Activated CD4-positive, alpha-beta T cell treated with anti-CD3 and anti-CD28 coated beads for 24 hours (primary cell): Measurements from ENCODE around the gene ANO10.
"Not testable (repeated sequence)": the region's sequence is repeated elsewhere in the genome, so short reads cannot be mapped to it uniquely, and the experiment has no call there.

Experiments used
- DNase-seq, 2 donors: peaks; one replicate each; pipeline ENCODE4 v3.0.0-alpha.2; 2020; ENCODE audit warnings: low read depth in 2 of 2

The ANO10 gene

GRCh38 chr3:43521941-43522340 lies 99.9 kb downstream of the ANO10 start:
- no peak for DNase-seq

DNA sequence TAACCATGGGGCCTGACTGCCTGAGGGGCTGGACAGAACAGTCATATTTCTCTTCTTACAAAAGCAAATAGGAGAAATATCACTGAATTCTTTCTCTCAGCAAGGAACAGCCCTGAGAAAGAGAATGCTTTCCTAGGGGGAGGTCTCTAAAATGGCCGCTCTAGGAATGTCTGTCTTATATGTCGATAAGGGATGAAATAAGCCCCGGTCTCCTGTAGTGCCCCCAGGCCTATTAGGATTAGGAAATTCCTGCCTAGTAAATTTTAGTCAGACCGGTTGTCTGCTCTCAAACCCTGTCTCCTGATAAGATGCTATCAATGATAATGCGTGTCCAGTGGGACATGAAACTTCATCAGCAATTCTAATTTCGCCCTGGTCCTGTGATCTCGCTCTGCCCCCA lies 103.3 kb downstream of the ANO10 start:
- DNase-seq, result not testable (repeated sequence)

- no peak for DNase-seq
These were observed 105.7 kb downstream of the ANO10 start for GRCh38 chr3:43515970-43516635.

DNA sequence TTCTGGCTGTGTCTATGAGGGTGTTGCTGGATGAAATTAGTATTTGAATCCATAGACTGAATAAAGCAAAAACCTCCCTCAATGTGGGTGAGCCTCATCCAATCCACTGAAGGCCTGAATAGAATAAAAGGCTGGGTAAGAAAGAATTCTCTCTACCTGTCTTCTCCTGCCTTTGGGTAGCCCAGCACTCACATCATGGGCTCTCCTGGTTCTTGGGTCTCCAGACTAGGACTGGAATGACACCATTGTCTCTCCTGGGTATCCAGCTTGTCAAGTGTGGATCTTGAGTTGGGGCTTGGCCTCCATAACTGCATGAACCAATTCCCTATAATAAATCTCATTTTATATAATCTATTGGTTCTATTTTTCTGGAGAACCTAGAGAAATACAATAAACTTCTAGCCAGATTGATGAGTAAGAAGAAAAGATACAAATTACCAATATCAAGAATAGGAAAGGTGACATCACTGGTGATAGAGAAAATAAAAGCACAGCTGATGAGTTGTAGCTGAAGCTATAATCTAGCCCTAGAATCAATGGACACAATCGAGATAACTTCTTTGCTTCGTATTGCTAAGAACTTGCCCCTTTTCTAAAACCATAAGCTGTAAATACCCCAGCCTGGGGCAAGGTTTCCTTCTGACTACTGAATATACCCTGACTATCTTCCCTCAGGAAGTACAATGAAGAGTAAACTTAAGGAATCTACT lies 106.4 kb downstream of the ANO10 start:
- DNase-seq, result no peak

DNA sequence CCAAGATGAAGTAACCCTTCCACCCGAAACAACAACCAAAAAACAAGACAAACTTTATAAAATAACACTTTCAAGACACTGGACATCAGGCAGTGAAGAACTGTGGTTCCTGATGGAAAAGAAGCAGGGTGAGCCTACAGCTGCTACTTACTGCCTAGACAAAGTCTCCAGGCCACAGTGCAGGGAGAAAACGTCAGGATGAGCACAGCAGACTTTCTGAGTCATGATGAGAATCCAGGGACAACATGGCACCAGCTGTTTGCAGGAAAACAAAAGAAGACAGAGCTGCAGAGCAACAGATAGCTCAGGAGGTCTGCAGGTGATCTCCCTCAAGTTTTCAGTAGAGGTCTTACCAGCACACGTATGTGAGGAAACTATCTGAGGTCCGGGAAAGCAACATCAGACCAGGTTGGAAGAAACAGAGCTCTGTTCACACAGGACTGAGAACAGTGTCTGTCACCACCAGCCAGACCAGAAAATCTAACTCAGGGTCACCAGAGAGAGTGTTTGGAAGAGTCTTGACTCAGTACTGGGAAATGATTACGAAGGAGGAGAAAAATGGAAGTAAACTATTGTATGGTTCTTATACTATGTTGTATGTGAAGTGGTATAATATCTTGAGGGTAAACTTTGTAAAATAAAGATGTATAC lies 108.9 kb downstream of the ANO10 start:
- DNase-seq, result no peak

DNA sequence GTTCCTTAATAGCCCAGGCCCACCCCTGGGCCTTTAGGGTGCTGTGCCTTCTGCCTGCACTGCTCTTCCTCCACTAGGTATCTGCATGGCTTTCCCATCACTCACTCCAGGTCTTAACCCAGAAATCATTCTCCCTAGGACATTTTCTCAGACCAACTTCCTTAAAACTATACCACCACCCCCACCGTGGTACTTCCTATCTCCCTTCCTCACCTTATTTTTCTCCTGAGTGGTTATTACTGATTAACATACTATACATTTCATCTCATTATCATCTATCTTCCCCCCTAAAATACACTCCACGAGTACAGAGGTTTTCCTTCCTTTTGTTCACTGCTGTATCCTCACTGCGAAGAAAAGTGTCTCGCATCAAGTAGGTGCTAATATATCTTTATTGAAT lies 115.2 kb downstream of the ANO10 start:
- no peak for DNase-seq

DNA sequence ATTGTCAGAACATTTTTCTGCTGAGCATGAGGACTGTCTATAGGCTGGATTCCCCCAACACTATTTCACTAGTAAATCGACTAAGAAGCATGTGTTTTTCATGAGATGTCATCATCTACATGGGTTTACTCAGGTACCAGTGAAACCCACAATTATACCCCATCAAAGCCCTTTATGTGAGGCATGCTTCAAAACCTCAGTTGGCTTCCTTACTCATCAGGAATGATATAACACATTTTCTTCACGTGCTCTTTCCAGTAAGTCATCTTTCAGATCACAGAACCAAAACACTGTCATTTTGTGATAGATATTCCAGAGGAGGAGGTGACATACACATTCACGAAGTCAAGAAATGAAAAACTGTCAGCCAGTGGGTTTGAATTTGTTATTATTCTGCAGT lies 116.5 kb downstream of the ANO10 start:
- no peak for DNase-seq

GRCh38 chr3:43503067-43503728 lies 118.6 kb downstream of the ANO10 start:
- no peak for DNase-seq

DNA sequence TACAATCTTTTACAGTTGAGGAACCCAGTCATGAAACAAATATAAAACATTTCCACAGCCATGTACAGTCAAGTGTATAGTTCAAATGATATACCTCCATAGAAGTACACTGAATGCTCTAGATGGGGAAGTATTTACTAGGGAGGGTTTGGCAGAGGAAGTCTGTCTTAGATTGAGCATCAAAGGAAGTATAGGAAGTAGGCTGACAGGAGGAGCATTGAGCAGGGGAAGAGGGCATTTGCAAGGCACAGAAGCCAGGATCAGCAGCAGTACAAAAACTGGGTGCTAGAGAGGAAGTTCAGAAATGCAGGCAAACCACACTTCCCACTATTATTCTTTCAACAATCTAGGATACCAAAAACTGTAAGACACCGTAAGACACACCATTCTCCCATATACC lies 122.6 kb downstream of the ANO10 start:
- no peak for DNase-seq

GRCh38 chr3:43497905-43498365 lies 123.9 kb downstream of the ANO10 start:
- DNase-seq, result no peak

GRCh38 chr3:43497422-43497821 lies 124.4 kb downstream of the ANO10 start:
- DNase-seq, result no peak

- DNase-seq, result no peak
These were observed 125.0 kb downstream of the ANO10 start for GRCh38 chr3:43496740-43497375.

DNA sequence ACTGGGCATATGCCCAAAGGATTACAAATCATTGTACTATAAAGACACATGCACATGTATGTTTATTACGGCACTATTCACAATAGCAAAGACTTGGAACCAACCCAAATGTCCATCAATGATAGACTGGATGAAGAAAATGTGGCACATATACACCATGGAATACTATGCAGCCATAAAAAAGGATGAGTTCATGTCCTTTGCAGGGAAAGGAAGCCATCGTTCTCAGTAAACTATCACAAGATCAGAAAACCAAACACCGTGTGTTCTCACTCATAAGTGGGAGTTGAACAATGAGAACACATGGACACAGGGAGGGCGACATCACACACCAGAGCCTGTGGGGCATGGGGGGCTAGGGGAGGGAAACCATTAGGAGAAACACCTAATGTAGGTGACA lies 128.9 kb downstream of the ANO10 start:
- DNase-seq, result not testable (repeated sequence)

DNA sequence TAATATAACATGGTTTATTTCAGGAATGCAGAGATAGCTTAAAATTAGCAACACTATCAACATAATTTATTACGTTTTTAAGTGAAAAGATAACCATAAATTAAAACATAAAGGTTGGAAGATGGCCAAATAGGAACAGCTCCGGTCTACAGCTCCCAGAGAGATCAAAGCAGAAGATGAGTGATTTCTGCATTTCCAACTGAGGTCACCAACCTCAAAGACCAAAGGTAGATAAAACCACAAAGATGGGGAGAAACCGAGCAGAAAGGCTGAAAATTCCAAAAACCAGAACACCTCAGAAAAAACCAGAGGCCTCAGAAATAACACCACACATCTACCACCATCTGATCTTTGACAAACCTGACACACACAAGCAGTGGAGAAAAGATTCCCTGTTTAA lies 130.0 kb downstream of the ANO10 start:
- DNase-seq, result not testable (repeated sequence)

DNA sequence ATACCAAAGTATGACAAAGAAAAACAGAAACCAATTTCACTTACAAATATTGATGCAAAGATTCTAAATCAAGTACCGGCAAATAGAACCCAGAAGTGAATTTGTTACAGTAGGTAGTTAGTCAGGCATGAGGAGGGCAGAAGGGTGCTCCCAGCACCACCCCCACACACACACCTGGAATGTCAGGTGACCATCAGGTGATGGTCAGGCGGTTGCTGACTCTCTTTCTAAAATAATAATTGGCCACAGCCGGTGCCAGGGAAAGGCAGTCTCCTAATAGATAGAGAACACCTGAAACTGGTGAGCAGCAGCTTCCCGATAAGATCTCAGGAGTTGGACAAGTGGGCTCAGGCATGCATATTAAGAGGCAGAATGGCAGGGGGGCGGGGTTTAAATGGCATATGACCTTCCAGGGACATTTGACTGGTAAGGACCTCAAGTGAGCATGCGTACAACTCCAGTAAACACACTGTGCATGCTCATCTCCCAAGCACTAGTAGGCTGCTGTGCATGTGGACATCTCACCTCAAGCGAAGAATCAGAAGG lies 131.1 kb downstream of the ANO10 start:
- no peak for DNase-seq

DNA sequence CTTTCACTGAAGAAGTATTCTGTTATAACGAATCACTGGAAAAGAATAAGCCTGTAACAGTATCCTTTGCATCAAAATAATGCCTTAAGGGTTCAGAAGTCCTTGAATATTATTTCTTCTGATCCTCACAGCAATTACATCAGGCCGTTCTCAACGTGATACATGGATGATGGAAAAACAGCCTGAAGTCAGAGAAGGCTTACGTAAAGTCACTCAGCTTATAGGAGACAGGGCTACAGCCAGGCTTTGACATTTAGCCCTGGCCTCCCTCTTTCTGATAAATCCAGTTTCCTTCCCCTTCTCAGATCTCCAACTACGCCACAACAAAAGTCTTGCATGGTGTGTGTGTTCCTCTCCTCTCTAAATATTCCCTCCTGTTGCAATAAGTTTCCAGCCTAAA lies 131.9 kb downstream of the ANO10 start:
- no peak for DNase-seq

DNA sequence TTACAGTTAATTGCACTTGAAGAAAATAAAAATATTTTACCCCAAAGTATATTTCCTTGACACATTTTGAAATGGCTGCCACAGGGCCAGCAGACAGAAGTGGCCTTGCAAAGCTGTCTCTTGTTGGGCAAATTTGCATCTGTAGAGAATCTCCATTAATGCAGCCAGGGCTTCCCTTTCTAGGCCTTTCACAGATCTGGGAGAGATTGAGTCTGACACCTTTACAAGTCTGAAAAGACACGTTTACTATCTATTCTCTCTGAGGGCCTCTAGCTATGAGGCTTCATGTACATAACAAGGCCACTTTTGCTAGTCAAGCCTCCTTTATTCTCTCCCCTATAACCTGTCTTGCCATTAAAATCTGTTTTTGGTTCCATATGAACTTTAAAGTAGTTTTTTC lies 135.9 kb downstream of the ANO10 start:
- DNase-seq, result no peak

- DNase-seq, result no peak
These were observed 136.8 kb downstream of the ANO10 start for GRCh38 chr3:43484926-43485488.

DNA sequence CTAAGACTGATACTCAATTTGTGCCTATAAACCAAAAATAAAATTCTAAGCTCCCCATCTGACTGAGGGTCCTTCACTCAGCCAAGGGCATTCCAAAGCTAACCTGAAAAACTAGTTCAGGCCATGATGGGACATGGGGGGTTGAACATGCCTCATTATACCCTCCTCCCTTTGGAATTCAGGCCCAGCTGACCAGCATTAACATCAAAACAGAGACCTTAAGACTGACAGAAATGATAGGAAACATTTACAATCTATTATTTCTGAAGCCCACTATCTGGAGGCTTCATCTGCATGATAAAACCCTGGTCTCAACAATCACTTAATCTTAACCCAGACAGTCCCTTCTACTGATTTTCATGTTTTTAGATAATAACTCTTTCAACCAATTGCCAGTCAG lies 140.4 kb downstream of the ANO10 start:
- DNase-seq, result no peak

DNA sequence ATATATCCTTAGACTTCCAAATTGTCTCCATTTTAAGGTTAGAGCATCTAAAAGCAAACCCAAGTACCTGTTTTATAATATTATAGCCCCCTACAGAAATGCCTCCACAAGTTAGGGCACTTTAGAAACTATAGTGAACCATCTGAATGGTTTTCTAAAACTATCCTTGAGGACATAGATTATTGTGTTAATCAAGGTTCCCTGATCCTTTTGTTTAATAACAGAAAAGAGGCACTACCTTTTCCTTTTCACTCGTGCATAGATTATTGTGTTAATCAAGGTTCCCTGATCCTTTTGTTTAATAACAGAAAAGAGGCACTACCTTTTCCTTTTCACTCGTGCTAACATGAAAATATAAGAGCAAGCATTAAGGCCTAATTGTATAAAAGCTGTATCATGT lies 143.0 kb downstream of the ANO10 start:
- not testable (repeated sequence) for DNase-seq

GRCh38 chr3:43478118-43478785 lies 143.6 kb downstream of the ANO10 start:
- DNase-seq, result no peak
